Sigmoid colon (tissue), 7 donors: ENCODE results near the gene MESD. TPM values are rescaled to one million over a fixed set of nuclear protein-coding genes. Genes with fewer than 3 reads are reported as not detected.

Experiments used
- DNase-seq: peaks from one replicate; pipeline ENCODE4 v3.0.0-alpha.2; 2019
- H3K27ac ChIP-seq, 4 donors: fragments of 200-600 bp; sonication (generic); one replicate each; pipeline ENCODE4 v1.5.1; 2016 to 2019; ENCODE audit warnings: mild to moderate bottlenecking in 1 of 4
- H3K27me3 ChIP-seq, 3 donors: fragments of 200-600 bp; sonication (generic); one replicate each; pipeline ENCODE4 v1.5.1; 2019; ENCODE audit warnings: mild to moderate bottlenecking in 1 of 3
- H3K36me3 ChIP-seq, 4 donors: fragments of 200-600 bp; sonication (generic); one replicate each; pipeline ENCODE4 v1.5.1; 2016 to 2019
- H3K4me1 ChIP-seq, 4 donors: fragments of 200-600 bp; sonication (generic); one replicate each; pipeline ENCODE4 v1.5.1; 2017 to 2019
- H3K4me3 ChIP-seq, 4 donors: fragments of 200-600 bp; sonication (generic); one replicate each; pipeline ENCODE4 v1.5.1; 2017 to 2019; ENCODE audit warnings: mild to moderate bottlenecking in 2 of 4, moderate library complexity in 1 of 4
- H3K9me3 ChIP-seq, 4 donors: fragments of 200-600 bp in 3 of 4; sonication (generic) in 3 of 4; one replicate each; pipeline versions ENCODE4 v1.5.1 to v1.6.1; 2013 to 2019
- EP300 ChIP-seq, 4 donors: sonication (generic); formaldehyde crosslinking; IDR thresholded peaks; one replicate each; pipeline ENCODE4 v1.6.1; 2017; ENCODE audit warnings: antibody characterized with exemption in 4 of 4
- POLR2A ChIP-seq, 2 donors: fragments of 450-650 bp; IDR thresholded peaks; one replicate each; pipeline ENCODE4 v1.6.1; 2016; ENCODE audit warnings: antibody characterized with exemption in 2 of 2, mild to moderate bottlenecking in 2 of 2, moderate library complexity in 2 of 2
- POLR2AphosphoS5 ChIP-seq, 4 donors: sonication (generic); formaldehyde crosslinking; IDR thresholded peaks; one replicate each; pipeline ENCODE4 v1.6.1; 2017; ENCODE audit warnings: antibody characterized with exemption in 4 of 4
- WGBS, 2 donors: extraction: QIAGEN DNeasy Blood & Tissue Kit; methylation state at CpG; one replicate each; pipeline ENCODE4 v1.1.7; 2013; 5-methylcytosine and 5-hydroxymethylcytosine counted together
- intact Hi-C: fragments of 100-400 bp; cut with DNase I; formaldehyde crosslinking; loops from one replicate; pipeline ENCODE4 v1.15.1; 2023
- polyA plus RNA-seq, 3 donors: library from polyadenylated mRNA; stranded (reverse); fragments of 200-250 nt; gene quantifications; one replicate each; pipeline ENCODE4 v1.2.3, GENCODE V29; 2013
- total RNA-seq, 4 donors: library from RNA; depleted of rRNA; stranded (reverse); fragments of >200 nt; gene quantifications; one replicate each; pipeline ENCODE4 v1.1.0, GENCODE V29; 2016
- TF ChIP-seq, protein P1 (sequence below), 4 experiments: fragments of 450-650 bp in 3 of 4; fragments of 200-600 bp in 1 of 4; IDR thresholded peaks; one replicate each; pipeline ENCODE4 v1.5.1; 2016 to 2019; ENCODE audit warnings: antibody characterized with exemption in 4 of 4, mild to moderate bottlenecking in 3 of 4, moderate library complexity in 2 of 4
- donor health status: healthy with polysubstance abuse.
- donor health status: Bipolar disorder and iron deficiency.
- donor health status: healthy.

MESD gene
- total and polyA plus RNA-seq, 7 donors: 5.4 to 20.8 (median 14.6) TPM

DNA sequence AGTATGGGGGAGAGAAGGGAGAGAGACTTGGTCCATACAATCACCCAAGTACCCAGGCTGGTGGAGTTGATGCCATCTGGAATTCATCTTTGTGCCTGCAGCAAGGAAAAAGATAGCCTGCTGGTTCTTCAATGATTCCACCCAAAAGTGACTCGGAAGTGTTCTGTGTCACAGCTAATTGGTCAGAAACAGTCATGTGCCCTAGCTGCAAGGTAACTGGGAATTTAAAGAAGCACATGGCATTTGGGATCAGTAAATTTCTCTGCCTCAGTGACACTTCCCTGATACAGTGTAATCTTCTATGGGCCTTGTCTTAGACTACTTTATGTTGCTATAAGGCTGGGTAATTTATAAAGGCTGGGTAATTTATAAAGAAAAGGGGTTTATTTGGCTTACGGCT is 28.6 kb upstream of the MESD start:
- TF ChIP-seq POLR2AphosphoS5 (IDR thresholded peaks at IDR 0.05) (no peak), POLR2A (IDR thresholded peaks at IDR 0.05) (no peak), EP300 (IDR thresholded peaks at IDR 0.05) (no peak)
- TF ChIP-seq, protein P1, sequence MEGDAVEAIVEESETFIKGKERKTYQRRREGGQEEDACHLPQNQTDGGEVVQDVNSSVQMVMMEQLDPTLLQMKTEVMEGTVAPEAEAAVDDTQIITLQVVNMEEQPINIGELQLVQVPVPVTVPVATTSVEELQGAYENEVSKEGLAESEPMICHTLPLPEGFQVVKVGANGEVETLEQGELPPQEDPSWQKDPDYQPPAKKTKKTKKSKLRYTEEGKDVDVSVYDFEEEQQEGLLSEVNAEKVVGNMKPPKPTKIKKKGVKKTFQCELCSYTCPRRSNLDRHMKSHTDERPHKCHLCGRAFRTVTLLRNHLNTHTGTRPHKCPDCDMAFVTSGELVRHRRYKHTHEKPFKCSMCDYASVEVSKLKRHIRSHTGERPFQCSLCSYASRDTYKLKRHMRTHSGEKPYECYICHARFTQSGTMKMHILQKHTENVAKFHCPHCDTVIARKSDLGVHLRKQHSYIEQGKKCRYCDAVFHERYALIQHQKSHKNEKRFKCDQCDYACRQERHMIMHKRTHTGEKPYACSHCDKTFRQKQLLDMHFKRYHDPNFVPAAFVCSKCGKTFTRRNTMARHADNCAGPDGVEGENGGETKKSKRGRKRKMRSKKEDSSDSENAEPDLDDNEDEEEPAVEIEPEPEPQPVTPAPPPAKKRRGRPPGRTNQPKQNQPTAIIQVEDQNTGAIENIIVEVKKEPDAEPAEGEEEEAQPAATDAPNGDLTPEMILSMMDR (IDR thresholded peaks at IDR 0.05): no peak
- Histone ChIP-seq H3K27me3 (no peaks in the 10 kb centered on the region), H3K4me1 (no peaks in the 10 kb centered on the region), H3K36me3 (no peaks in the 10 kb centered on the region), H3K4me3 (no peak overlapping the region), H3K27ac (no peak overlapping the region), H3K9me3 (no peaks in the 10 kb centered on the region)
- intact Hi-C loops: no loop called here
- 95% methylated on average over 2 of the region's 2 CpGs for WGBS, 2 donors
- DNase-seq: no peak

DNA sequence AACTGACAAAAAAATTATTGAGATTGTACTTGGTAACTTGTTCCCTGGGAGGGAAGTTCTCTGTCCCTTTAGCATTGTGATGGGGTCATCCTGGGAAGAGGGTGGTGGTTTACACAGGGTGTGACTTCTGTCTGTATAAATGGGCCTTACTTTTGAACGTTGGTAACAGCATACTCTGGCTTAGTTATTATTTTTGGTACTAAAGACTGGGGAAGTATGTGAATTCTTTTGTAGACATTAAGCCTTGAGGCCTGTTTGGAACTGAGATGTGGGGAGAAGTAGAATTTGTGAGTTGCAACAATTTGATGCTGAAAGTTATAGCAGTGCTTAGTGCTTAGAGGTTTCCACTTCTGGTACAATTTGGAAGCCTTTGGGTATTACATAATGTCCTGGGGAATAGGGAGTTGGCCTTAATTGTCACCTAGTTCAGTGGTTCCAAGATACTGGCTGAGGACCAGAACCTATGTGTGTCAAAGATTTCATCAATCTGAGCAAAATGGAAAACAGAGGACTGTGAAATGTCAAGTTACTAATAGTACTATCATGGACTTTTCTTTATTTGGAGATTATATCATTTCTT is 27.0 kb upstream of the MESD start:
- peak overlapping the region; percentile 5 to 38 (median 17) for H3K27ac ChIP-seq
- WGBS, 2 donors: 17 to 60% methylated on average over 1 of the region's 1 CpG
- H3K4me3 ChIP-seq: no peak overlapping the region
- TF ChIP-seq POLR2AphosphoS5 (IDR thresholded peaks at IDR 0.05): peak in 1 of 4 donors; percentile 5
- TF ChIP-seq POLR2A (IDR thresholded peaks at IDR 0.05): no peak
- H3K27me3 ChIP-seq: no peaks in the 10 kb centered on the region
- no peaks in the 10 kb centered on the region for H3K36me3 ChIP-seq
- no peaks in the 10 kb centered on the region for H3K9me3 ChIP-seq
- H3K4me1 ChIP-seq: no peaks in the 10 kb centered on the region
- intact Hi-C loops: no loop called here
- no peak for DNase-seq

DNA sequence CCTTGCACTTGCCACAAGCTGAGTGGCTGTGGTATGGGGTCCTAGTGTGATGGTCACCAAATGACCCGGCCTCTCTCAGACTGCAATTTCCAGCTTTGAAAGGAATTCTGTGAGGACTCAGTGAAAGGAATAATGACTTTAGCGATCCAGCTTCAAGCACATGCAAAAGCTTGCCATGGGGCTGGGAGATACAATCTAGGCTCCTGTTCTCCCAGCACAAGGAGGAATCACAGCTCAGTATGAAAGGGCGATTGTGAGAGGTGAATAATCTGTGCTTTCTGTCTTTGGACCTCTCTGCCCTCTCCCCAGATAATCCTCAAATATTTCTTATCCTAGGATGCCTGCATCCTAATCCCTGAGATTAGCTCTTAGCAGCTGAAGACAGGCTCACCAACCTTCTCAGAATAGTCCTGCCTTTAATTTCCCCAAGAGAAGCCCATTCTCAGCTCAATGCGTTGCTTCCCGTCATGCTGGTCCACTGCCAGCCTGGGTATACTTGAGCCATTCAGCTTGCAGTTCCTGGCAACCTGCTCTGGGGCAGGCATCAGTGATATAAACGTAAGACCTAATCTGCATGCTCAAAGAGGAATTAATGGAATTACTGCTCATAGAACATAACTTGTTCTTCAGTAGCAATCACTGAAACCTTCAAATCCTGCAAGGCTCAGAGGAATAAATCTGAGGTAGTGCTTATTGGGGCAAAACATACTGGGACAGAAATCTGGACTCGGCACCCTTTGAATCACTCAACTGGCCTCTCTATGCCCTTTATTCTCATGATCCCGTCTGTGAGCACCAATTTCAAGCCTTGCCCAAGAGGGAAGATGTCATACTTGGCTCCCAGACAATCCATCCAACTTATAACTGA is 26.2 kb upstream of the MESD start:
- Histone ChIP-seq H3K36me3 (no peaks in the 10 kb centered on the region), H3K9me3 (no peaks in the 10 kb centered on the region), H3K27ac (peak overlapping the region; percentile 5 to 38 (median 20)), H3K27me3 (no peaks in the 10 kb centered on the region), H3K4me3 (no peak overlapping the region), H3K4me1 (no peaks in the 10 kb centered on the region)
- intact Hi-C loops: no loop called here
- 80 to 89% methylated on average over 8 of the region's 8 CpGs for WGBS, 2 donors
- no peak for DNase-seq
- TF ChIP-seq POLR2AphosphoS5 (IDR thresholded peaks at IDR 0.05) (no peak), EP300 (IDR thresholded peaks at IDR 0.05) (no peak), POLR2A (IDR thresholded peaks at IDR 0.05) (no peak)
- TF ChIP-seq, protein P1 (IDR thresholded peaks at IDR 0.05): no peak

DNA sequence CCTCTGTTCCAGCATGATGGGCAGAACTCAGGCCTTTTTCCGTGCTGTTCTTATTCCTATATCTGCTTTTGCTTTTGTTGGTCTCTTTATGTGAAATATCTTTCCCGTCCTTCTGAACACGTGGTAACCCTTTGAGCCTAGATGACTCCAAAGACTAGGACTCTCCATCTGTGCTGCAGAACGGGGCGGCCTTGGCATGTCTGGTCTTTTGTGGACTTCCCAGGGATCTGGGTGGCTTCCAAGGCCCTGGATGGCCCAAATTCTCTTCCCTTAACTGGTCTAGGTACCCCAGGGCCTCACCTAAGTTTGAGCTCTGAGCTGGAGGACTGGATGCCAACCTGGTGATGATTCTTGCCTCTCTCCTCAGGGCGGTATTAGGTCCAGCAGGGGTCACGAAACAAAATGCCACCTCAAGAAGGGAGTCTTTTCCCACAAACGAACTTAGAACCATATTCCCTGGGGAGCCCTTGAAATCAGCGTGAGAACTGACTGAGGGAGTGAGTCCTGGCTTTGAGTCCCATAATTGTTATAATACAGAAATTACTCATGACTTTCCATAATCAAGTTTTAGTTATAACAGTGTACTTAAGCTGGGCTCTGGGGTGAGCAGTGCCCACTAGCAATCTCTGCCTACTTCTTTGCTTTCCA is 25.0 kb upstream of the MESD start:
- 92 to 95% methylated on average over 9 of the region's 9 CpGs for WGBS, 2 donors
- intact Hi-C loops: no loop called here
- H3K4me3 ChIP-seq: no peak overlapping the region
- no peak overlapping the region for H3K27ac ChIP-seq
- TF ChIP-seq EP300 (IDR thresholded peaks at IDR 0.05) (no peak), POLR2AphosphoS5 (IDR thresholded peaks at IDR 0.05) (no peak), POLR2A (IDR thresholded peaks at IDR 0.05) (no peak)
- TF ChIP-seq, protein P1 (IDR thresholded peaks at IDR 0.05): no peak
- H3K4me1 ChIP-seq: no peaks in the 10 kb centered on the region
- no peaks in the 10 kb centered on the region for H3K36me3 ChIP-seq
- no peaks in the 10 kb centered on the region for H3K27me3 ChIP-seq
- DNase-seq: no peak
- H3K9me3 ChIP-seq: no peaks in the 10 kb centered on the region

DNA sequence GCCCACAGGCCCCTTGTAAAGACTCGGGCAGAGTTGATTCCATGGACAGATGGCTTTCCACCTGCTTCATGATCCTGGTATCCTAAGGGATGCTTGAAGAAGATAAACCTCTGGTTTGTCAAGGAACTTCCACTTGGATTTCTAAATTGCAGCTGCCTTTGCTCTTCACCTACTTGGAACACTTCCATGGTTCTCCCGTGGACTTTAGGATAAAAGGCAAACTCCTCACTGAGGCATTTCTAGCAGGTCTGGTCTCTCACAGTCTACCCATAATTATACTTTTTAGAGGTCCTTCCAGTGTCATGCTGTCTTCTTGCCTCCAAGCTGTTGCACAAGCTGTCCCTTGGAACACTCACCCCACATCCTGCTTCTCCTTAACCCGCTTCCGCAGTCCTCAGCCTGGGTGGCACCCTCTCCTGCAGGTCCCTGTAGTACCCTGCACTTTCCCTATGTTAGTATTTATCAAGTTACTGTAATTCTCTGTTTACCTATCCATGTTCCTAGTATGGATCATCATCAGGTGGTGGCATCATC is 23.8 kb upstream of the MESD start:
- H3K9me3 ChIP-seq: no peaks in the 10 kb centered on the region
- 75 to 90% methylated on average over 4 of the region's 4 CpGs for WGBS, 2 donors
- H3K27me3 ChIP-seq: no peaks in the 10 kb centered on the region
- H3K36me3 ChIP-seq: no peaks in the 10 kb centered on the region
- TF ChIP-seq POLR2A (IDR thresholded peaks at IDR 0.05) (no peak), EP300 (IDR thresholded peaks at IDR 0.05) (no peak), POLR2AphosphoS5 (IDR thresholded peaks at IDR 0.05) (no peak)
- TF ChIP-seq, protein P1 (IDR thresholded peaks at IDR 0.05): no peak
- no peak overlapping the region for H3K4me3 ChIP-seq
- intact Hi-C loops: no loop called here
- DNase-seq: no peak
- no peak overlapping the region for H3K27ac ChIP-seq
- no peaks in the 10 kb centered on the region for H3K4me1 ChIP-seq
